ENCODE data around the gene CTNNA2. TPM values are rescaled to one million over a fixed set of nuclear protein-coding genes. Genes with fewer than 3 reads are reported as not detected.

Gene CTNNA2
- polyA plus RNA-seq, 1 of the 3 experiments (the other 2 are of a cell fraction): 0.30 TPM

DNA sequence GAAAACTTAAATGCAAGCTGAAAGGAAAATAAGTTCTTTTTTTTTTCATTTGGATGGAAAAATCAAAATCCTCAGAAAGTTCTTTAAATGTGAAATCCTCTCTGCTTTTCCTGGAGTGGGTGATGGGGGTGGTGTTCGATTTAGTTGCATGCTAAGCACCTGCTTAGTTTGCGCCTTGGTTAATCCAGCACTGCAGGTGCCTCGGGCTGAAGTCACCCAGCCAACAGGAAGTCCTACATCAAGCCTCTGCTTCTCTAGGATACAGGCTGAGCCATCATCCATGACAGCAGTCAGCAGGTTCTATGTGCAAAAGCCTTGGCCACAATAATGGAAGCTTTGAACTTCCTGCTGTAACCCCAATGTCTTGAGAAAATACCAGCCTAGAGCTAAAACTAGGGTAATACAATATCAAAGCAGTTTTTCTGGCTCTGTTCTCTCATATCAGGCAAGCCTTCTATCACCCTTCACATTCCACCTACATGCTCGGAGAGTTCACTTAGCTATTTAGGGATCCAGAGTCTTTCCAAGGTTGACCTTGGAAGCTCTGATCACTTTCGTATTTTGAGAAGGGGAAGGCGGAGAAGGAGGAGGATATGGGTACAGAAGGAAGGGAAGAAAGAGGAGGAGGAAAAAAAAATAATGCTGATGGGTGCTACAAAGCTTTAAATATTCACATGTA lies 907.8 kb downstream of the CTNNA2 start:
- H3K36me3 ChIP-seq (replicated peaks in 1 of 2; ENCODE audit: control insufficient read depth in 1 of 2, insufficient read depth in 2 of 2, low read length in 1 of 2): no peaks in the 10 kb centered on the region
- no peak for DNase-seq
- WGBS (ENCODE audit: low lambda C conversion rate): 66% methylated on average over 6 of the region's 6 CpGs
- TF ChIP-seq SMC3 (IDR thresholded peaks at IDR 0.05; ENCODE audit: low read depth, low read length) (no peak), EP300 (IDR thresholded peaks at IDR 0.05; ENCODE audit: borderline replicate concordance in 1 of 2, low read depth in 1 of 2, low read length in 1 of 2) (no peak), TEAD4 (IDR thresholded peaks at IDR 0.05; ENCODE audit: borderline replicate concordance, insufficient read depth) (no peak), MEF2A (IDR thresholded peaks at IDR 0.05; ENCODE audit: borderline replicate concordance, low read depth) (no peak), RXRA (IDR thresholded peaks at IDR 0.05; ENCODE audit: borderline replicate concordance, low read depth) (no peak), NRF1 (IDR thresholded peaks at IDR 0.05; ENCODE audit: low read depth, low read length) (no peak), GATA2 (CRISPR knock-in tag; IDR thresholded peaks at IDR 0.05) (no peak), NFIC (IDR thresholded peaks at IDR 0.05; ENCODE audit: borderline replicate concordance) (no peak)
- TF ChIP-seq, protein P1, sequence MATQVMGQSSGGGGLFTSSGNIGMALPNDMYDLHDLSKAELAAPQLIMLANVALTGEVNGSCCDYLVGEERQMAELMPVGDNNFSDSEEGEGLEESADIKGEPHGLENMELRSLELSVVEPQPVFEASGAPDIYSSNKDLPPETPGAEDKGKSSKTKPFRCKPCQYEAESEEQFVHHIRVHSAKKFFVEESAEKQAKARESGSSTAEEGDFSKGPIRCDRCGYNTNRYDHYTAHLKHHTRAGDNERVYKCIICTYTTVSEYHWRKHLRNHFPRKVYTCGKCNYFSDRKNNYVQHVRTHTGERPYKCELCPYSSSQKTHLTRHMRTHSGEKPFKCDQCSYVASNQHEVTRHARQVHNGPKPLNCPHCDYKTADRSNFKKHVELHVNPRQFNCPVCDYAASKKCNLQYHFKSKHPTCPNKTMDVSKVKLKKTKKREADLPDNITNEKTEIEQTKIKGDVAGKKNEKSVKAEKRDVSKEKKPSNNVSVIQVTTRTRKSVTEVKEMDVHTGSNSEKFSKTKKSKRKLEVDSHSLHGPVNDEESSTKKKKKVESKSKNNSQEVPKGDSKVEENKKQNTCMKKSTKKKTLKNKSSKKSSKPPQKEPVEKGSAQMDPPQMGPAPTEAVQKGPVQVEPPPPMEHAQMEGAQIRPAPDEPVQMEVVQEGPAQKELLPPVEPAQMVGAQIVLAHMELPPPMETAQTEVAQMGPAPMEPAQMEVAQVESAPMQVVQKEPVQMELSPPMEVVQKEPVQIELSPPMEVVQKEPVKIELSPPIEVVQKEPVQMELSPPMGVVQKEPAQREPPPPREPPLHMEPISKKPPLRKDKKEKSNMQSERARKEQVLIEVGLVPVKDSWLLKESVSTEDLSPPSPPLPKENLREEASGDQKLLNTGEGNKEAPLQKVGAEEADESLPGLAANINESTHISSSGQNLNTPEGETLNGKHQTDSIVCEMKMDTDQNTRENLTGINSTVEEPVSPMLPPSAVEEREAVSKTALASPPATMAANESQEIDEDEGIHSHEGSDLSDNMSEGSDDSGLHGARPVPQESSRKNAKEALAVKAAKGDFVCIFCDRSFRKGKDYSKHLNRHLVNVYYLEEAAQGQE (IDR thresholded peaks at IDR 0.05; ENCODE audit: low read depth, low read length): no peak
- TF ChIP-seq, protein P2, sequence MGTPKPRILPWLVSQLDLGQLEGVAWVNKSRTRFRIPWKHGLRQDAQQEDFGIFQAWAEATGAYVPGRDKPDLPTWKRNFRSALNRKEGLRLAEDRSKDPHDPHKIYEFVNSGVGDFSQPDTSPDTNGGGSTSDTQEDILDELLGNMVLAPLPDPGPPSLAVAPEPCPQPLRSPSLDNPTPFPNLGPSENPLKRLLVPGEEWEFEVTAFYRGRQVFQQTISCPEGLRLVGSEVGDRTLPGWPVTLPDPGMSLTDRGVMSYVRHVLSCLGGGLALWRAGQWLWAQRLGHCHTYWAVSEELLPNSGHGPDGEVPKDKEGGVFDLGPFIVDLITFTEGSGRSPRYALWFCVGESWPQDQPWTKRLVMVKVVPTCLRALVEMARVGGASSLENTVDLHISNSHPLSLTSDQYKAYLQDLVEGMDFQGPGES (IDR thresholded peaks at IDR 0.05; ENCODE audit: low read depth, low read length): no peak
- TF ChIP-seq, protein P3, sequence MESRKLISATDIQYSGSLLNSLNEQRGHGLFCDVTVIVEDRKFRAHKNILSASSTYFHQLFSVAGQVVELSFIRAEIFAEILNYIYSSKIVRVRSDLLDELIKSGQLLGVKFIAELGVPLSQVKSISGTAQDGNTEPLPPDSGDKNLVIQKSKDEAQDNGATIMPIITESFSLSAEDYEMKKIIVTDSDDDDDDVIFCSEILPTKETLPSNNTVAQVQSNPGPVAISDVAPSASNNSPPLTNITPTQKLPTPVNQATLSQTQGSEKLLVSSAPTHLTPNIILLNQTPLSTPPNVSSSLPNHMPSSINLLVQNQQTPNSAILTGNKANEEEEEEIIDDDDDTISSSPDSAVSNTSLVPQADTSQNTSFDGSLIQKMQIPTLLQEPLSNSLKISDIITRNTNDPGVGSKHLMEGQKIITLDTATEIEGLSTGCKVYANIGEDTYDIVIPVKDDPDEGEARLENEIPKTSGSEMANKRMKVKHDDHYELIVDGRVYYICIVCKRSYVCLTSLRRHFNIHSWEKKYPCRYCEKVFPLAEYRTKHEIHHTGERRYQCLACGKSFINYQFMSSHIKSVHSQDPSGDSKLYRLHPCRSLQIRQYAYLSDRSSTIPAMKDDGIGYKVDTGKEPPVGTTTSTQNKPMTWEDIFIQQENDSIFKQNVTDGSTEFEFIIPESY (IDR thresholded peaks at IDR 0.05; ENCODE audit: borderline replicate concordance, low read depth): no peak
- no peak overlapping the region for H3K4me3 ChIP-seq (ENCODE audit: low read depth in 2 of 2, low read length in 1 of 2)
- H3K4me1 ChIP-seq (ENCODE audit: control insufficient read depth in 1 of 2, insufficient read depth in 2 of 2, low read depth in 1 of 2, low read length in 1 of 2): no peaks in the 10 kb centered on the region
- CTCF ChIA-PET: interaction anchor here (0.8 kb wide), 2 partner anchors 79 to 615 kb away, joined by 3 to 4 read pairs; no protein-coding TSS in a partner anchor
- no peaks in the 10 kb centered on the region for H3K79me2 ChIP-seq (ENCODE audit: insufficient read depth)
- no peaks in the 10 kb centered on the region for H3K9me3 ChIP-seq
- no peaks in the 10 kb centered on the region for H3K9me2 ChIP-seq
- no peaks in the 10 kb centered on the region for H4K20me1 ChIP-seq (ENCODE audit: insufficient read depth)
- H3K27ac ChIP-seq (ENCODE audit: low read depth in 2 of 2, low read length in 1 of 2): no peak overlapping the region
- H3K4me2 ChIP-seq: no peak overlapping the region
- no peaks in the 10 kb centered on the region for H3F3A ChIP-seq (replicated peaks; ENCODE audit: insufficient read depth)
- no peak overlapping the region for H2AFZ ChIP-seq (ENCODE audit: low read depth)
- POLR2A ChIA-PET: no interaction called here
- no peaks in the 10 kb centered on the region for H3K27me3 ChIP-seq (ENCODE audit: insufficient read depth)
- no peak overlapping the region for H3K9ac ChIP-seq

Data from SK-N-SH (cell line).